Hindlimb muscle (tissue), 1 donor: ENCODE data around the gene TLE6. TPM values are rescaled to one million over a fixed set of nuclear protein-coding genes. Genes with fewer than 3 reads are reported as not detected.
"Not testable (repeated sequence)": the region's sequence is repeated elsewhere in the genome, so short reads cannot be mapped to it uniquely, and the experiment has no call there.

Experiments used
- DNase-seq: peaks from one replicate; pipeline ENCODE4 v3.0.0-alpha.2; 2013
- polyA plus RNA-seq: library from polyadenylated mRNA; unstranded; fragments of 120-200 nt; gene quantifications from one replicate; pipeline ENCODE4 v1.2.1, GENCODE V29; 2013; ENCODE audit not compliant: insufficient read length

Gene TLE6
- 0.74 TPM for polyA plus RNA-seq

DNA sequence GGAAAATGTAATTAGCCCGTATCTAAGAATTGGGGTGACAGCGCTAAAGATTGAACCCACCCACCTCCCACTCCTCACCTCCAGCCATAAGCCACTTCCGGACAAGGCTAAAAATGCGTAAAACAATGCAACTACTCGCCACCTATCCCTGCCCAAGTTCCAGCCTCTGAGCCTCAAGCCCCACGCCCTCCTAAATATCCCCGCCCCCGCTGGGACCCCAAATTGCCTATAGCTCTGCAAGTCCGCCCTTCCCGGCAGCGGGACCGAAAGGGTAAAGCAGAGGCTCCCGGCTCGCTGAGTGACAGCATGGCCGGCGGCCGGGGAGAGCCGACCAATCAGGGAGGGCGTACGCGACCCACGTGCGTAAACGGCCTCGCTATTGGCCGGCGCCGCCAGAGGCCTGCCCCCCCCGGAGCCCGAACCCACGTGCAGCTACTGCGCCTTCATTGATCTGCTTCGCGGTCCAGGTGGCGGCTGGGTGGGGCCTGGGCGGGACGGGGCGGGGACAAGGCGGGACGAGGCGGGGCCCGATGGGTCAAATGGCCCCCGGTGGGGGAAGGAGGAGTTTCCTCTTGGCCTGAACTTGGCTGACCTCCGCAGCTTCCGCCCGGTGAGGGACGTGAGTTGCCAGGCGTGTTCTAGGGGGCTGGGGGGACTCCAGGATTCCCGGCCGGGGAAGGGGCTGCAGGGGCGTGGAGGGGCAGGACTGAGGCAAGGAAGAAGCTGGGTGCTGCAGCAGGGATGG lies at the start of gene TLE6:
Gene TLE6, plus strand, starts transcription at position 564 of the 745 bp plus-strand sequence. CDS start 670 bp downstream, outside the sequence.
- DNase-seq, result peak; percentile 92

DNA sequence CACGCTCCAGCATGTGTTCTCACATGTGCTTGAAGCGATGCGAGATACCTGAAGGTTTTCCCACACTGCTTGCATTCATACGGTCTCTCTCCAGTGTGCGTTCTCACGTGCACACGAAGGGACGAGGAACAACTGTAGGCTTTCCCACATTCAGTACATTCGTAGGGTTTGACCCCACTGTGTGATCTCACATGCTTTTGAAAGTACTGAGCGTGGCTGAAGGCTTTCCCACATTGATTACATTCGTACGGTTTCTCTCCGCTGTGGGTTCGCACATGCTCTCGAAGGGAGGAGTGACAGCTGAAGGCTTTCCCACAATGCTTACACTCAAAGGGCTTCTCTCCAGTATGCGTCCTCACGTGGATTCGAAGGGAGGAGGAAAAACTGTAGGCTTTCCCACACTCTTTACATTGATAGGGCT lies 43.9 kb upstream of the TLE6 start:
- no peak for DNase-seq

DNA sequence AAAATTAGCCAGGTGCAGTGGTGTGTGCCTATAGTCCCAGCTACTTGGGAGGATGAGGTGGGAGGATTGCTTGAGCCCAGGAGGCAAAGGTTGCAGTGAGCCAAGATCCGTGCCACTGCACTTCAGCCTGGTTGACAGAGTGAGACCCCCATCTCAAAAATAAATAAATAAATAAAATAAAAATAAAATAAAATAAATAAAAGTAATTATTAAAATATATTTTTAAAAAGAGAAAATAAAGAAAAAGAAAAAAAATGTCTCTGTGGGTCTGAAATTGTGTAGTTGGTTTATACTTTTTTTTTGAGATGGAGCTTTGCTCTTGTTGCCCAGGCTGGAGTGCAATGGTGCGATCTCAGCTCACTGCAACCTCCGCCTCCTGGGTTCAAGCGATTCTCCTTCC lies 41.5 kb upstream of the TLE6 start:
- not testable (repeated sequence) for DNase-seq

DNA sequence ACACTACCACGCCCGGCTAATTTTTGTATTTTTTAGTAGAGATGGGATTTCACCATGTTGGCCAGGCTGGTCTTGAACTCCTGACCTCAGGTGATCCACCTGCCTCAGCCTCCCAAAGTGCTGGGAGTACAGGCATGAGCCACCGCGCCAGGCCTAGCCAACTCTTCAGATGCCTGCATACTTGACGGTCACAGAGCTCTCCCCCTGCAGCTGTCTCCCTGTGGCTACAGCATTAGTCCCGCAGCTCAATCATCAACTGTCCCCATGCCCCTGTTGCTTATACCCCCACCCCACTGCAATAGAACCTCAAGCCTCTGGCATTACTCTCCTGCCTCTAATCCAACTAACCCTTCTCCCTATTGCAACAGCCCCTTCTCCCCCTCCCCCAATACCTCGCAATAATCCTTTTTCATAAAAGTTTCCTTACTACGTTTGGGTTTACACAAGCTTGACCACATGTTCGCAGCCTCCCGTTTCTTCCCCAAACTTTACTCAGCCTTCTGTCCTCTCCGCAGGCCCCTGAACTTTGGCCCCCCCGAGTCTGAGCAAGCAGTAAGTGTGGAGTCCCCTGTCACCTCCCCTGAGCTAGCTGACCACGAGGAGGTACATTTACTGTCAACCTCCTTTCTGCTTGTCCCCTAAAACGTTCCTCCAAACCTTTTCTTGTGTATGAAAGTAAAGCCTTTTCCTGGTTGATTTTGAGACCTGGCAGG lies 34.3 kb upstream of the TLE6 start:
- no peak for DNase-seq

DNA sequence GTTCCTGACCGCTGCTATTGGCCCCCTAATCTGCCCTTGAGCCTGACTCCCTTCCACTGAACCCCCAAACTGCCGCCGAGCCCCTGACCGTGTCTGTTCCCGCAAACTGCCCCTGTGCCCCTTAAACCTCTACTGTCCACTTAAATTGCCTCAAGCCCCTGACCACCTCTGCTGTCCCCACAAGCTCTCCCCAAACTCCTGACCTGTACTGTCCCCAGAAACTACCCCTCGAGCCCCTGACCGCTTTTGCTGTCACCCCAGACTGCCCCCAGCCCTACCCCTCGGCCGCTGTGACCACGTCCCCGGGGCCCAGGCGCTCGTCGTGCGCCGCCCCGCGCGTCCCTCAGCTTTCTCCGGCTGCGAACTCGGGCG lies 33.0 kb upstream of the TLE6 start:
- no peak for DNase-seq

DNA sequence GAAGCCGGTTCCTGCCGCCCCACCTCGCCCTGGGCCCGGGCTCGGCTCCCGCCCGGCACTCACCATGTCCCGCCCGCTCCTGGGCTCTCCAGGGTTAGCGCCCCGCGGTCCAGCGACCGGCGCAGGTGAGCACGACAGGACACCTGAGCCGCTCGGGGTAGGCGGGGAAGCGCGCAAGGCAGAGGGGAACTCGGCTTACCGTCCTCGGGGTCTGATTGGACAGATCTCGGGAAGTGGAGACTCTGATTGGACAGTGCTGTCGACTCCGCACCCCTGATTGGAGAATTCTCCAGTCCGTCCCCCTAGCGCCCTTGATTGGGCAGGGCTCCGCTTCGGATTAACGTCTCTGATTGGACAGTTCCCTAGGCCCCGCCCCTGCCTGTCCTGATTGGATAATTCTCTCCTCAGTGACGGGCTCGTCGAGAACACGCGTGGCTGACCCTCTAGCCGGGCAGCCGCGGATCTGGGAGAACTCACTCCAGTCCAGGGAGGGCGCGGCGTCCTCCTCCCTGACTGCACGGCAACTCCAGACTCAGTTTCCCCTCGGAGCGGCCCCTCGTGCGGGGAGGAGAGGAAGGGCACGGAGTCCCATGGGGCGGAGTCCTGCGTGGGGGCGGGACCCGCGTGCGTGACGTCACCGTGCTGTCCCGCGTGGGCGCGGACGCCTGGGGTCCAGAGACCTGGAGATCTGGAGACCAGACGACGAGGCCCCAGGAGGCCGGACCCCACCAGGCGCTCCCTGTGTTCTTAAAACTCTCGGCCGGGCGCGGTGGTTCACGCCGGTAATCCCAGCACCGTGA lies 32.4 kb upstream of the TLE6 start, which contains the start of gene ZNF77:
Gene ZNF77, minus strand, starts transcription at position 197 of the 800 bp plus-strand sequence. Its CDS starts 131 bp downstream, at position 66.
- DNase-seq, result peak; percentile 98

DNA sequence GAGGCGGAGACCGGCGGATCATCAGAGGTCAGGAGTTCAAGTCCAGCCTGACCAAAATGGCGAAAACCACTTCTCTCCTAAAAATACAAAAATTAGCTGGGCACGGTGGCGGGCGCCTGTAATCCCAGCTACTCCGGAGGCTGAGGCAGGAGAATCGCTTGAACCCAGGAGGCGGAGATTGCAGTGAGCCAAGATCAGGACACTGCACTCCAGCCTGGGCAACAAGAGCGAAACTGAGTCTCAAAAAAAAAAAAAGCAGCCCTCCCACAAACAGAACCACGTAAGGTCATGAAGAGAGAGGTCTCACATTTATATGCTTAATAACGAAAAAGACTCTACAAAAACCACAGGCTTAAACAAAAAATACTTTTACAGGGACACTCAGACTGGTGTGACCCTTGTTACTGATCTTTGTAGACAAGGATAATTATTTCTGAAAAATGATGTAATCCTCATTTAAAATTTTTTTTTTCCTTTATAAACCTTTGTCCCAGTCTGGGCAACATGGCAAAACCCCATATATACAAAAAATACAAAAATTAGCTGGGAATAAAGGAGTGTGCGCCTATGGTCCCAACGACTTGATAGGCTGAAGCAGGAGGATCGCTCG lies 31.7 kb upstream of the TLE6 start:
- DNase-seq, result no peak

DNA sequence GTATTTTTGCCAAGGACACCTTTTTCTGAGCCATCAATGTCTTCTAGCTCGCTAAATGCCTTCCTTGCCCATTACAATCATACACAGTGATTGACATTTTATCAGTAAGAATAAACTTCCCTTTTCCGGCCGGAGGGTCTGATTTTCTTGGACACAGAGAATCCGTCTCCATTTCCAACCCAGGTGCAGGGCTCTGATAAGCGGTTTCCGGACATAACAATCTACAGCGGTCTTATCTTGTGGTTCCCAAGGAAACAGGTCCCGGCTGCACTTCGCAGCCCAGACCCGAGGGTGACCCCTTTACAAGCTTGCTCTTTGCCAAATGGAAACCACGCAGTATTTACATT lies 27.5 kb upstream of the TLE6 start:
- no peak for DNase-seq

DNA sequence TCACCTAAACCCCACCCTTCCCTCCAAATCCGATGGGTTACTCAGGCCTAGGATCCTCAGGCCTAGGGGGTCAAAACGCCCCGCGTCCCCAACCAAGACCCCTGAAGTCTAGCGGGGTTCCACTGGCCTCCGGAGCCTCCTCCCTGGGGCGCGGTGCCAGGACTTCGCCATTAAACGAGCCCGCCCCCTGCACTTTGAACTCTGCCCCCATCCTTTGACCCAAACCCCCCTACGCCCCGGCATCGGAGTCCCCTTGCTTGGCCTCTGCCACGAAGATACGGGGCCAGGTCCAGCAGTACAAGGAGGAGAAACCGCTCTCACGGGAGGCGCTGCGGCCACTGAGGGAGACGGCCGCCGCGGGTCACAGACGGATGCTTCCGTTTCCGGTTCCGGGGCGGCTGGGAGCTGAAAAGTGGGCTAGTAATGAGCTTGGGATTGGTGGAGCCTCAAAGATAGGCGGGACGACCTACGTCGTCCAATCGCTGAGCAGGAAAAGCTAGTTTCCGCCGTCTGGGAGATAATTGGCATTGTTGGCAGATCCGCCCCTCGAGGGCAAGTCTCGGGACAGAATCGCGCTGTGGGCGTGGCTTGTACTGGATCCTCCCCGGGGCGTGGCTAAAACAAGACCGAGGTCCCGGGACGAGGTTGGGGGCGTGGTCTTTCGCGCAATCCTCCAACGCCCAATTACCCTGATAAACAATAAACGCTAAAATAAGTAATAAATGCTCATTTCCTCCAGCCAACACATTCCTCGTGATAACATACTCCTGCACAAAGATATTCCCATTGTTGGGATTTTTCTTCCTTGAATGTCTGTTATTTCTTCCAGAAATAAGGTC lies 26.9 kb upstream of the TLE6 start:
- peak; percentile 99 for DNase-seq

DNA sequence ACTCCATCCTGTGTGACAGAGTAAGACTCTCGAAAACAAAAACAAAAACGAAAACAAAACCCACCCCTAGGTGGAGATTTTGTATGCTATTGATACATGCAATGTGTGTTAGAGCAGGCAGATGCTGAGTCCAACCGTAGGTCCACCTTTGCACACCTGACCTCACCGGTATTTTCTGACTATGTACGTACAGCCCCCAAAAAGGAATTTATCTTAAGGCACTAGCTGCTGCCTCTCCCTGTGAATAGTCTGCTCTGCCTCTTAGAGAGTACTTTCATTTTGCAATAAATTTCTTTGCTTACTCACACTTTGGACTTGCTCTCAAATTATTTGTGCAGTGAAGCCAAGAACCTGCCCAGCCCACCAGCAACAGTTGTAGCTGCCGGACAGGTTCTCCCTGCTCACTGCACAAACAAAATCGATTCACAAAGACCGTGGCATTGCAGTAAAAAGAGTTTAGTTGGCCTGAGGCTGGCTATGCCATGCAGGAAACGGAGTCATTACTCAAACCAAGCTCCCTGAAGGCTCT lies 24.3 kb upstream of the TLE6 start:
- DNase-seq, result no peak

DNA sequence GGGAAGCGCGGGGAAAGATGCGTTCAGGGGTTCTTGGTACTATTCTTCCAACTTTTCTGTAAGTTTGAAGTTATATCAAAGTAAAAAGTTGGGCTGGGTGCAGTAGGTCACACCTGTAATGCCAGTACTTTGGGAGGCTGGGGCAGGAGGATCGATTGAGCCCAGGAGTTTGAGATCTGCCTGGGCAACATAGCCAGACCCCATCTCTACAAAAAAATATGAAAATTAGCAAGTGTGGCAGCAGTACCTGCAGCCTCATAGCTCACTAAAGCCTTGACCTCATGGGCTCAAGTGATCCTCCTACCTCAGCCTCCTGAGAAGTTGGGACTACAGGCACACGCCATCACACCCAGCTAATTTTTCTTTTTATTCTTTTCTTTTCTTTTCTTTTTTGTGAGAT lies 20.2 kb upstream of the TLE6 start:
- DNase-seq, result no peak

DNA sequence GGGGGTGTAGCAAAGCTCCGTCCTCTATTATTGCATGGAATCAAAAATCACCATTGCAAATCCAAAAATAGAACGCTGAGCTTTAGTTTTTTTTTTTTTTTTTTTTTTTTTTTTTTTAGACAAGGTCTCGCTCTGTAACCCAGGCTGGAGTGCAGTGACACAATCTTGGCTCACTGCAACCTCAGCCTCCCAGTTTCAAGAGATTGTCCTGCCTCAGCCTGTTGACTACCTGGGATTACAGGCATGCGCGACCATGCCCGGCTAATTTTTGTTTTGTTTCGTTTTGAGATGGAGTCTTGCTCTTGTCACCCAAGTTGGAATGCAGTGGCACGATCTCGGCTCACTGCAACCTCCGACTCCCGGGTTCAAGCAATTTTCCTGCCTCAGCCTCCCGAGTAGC lies 17.2 kb upstream of the TLE6 start:
- no peak for DNase-seq

DNA sequence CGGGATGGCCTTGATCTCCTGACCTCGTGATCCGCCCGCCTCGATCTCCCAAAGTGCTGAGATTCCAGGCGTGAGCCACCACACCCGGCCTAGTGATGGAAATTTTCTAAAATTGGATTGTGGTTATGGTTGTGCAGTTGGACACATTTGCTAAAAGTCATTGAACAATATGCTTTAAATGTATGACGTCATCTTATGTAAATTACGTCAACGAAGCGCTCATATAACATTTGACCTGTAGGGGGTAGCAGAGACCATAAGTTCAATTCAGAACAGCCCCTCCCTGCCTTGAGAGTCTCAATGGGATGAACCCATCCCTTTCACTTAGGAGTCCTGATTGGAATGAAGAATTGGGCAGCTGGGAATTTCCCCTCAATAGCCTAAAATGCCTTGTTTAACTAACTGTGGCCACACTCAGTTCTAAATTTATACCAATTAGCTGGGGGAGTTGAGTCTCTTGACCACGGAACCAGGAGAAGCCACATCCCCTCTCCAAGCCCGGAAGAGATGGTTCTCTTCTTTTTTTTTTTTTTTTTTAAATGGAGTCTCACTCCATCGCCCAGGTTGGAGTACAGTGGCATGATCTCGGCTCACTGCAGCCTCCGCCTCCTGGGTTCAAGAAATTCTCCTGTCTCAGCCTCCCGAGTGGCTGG lies 15.2 kb upstream of the TLE6 start:
- DNase-seq, result peak; percentile 84

DNA sequence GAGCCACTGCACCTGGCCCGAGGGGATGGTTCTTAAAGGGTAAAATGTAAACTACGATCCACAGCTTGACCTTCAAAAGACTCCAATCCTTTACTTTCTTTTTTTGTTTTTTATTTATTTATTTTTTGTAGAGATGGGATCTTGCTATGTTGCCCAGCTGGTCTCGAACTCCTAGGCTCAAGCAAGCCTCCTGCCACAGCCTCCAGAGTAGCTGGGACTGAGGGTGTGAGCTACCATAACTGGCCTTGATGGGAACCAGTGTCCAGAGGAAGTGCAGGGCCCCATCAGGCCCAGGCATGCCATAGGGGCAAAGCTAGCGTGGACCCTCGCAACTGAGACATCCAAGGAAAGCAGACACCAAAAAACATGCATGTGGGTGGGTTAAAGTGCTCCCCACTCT lies 14.2 kb upstream of the TLE6 start:
- no peak for DNase-seq

DNA sequence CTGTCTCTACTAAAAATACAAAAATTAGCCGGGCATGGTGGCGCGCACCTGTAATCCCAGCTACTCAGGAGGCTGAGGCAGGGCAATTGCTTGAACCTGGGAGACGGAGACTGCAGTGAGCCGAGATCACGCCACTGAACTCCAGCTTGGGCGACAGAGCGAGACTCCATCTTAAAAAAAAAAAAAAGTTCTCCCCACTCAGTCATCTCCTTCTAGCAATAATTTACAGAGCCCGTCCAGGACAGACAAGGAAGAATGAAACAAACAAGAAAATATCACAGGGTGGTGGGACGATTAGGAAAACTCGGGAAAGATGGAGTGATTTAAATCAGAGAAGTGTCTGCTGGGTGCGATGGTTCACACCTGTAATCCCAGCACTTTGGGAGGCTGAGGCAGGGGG lies 13.7 kb upstream of the TLE6 start:
- DNase-seq, result not testable (repeated sequence)

DNA sequence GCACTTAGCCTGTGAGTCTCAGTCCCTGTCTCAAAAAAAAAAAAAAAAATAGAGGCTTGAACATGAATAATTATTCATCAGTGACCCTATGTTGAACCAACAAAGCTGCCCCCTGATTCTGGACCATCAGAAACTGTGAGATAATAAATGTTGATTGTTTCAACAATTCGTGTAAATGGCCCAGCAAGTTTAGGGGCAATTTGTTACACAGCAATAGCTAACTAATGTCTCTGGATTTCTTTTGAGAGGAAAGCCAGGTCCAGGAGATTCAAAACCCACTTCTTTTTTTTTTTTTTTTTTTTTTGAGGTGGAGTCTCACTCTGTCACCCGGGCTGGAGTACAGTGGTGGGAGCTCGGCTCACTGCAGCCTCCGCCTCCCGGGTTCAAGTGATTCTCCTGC lies 12.5 kb upstream of the TLE6 start:
- DNase-seq, result no peak

DNA sequence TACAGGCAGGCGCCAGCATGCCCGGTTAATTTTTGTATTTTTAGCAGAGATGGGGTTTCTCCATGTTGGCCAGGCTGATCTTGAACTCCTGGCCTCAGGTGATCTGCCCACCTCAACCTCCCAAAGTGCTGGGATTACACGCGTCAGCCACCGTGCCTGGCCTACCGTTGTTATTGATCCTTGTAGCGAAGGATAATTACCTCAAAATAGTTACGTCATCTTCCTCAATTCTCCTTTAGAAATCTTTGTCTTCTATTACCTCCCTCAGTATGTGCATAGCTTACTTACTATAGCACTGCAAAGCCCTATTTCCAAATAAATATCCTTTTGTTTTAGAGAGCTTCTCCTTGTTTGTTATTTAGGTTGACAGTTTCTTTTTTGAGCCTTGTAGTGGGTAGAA lies 9.4 kb upstream of the TLE6 start:
- DNase-seq, result no peak

DNA sequence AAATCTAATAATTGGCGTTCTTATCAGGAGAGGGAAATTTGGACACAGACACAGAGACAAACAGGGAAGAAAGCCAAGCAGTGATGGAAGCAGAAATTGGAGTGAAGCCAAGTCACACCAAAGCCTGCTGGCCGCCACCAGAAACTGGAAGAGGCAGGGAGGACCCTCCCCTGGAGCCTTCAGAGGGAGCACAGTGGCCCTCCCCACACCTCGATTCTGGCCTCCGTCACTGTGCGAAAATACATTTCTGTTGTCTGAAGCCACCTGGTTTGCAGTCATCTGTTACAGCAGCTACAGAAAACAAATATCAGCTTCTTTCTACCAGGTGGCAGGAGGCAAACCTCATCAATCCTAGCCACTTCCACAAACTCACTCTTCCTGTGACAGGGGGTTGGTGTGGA lies 8.3 kb upstream of the TLE6 start:
- peak; percentile 76 for DNase-seq

DNA sequence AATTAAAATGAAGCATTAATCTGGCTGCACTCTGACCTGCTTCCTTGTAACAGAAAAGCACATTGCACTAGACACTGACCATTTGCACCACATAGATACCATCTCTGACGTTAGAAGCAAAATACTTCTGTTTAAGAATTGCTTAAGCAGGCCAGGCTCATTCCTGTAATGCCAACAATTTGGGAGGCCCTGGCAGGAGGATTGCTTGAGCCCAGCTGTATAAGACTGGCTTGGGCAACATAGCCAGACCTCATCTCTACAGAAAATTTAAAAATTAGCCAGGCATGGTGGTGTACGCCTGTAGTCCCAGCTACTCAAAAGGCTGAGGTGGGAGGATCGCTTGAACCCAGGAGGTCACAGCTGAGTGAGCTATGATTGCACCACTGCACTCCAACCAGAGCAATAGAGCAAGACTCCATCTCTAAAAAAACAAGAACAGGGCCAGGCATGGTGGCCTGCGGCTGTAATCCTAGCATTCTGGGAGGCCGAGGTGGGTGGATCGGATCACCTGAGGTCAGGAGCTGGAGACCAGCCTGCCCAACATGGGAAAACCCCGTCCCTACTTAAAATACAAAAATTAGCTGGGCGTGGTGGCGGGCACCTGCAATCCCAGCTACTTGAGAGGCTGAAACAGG lies 7.0 kb upstream of the TLE6 start:
- no peak for DNase-seq

DNA sequence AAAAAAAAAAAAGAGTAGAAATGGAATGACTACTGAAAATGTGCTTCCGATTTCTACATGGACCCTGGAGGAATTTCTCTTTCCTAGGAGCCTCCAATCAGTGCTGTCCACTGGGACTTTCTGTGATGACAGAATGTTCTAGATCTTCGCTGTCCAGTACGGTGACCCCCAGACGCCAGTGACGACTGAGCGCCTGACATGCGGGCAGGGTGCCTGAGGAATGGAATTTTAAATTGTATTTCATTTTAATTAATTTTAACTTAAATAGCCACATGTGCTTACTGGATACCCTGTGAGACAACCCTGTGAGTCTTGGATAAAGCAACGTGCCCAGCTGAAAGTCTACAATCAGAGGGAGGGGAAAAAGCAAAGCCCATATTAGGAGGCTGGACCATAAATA lies 4.1 kb upstream of the TLE6 start:
- no peak for DNase-seq
